Measurements from ENCODE around the gene PFDN5. TPM values are rescaled to one million over a fixed set of nuclear protein-coding genes. Genes with fewer than 3 reads are reported as not detected.

PFDN5 gene
- total RNA-seq, 1 experiment from 2014 or later, result 340 TPM

- POLR2A ChIA-PET, result no interaction called here
Observed at GRCh38 chr12:53346491-53346890, 51.1 kb downstream of the PFDN5 start.

GRCh38 chr12:53347905-53348304 is 52.6 kb downstream of the PFDN5 start:
- ChIA-PET CTCF (interaction anchor here (0.5 to 0.7 kb wide), 2 partner anchors 71 to 73 kb away, joined by 4 to 5 read pairs; no protein-coding TSS in a partner anchor), POLR2A (no interaction called here)
- BruUV-seq (replicated peaks), result no TSS peak

More at GRCh38 chr12:53346491-53346890, 51.1 kb downstream of the PFDN5 start:
- in situ Hi-C loops (cut with HindIII; ENCODE audit: low pct_unique_long_range_greater_than_20kb, low sequenced_read_pairs), result no loop called here
- Histone ChIP-seq H3K27ac (ENCODE audit: low read length) (no peak overlapping the region), H3K4me3 (ENCODE audit: low read depth in 2 of 2, low read length in 2 of 2) (no peak overlapping the region), H3K27me3 (ENCODE audit: control insufficient read depth, insufficient read depth, low read length) (no peaks in the 10 kb centered on the region), H3K36me3 (ENCODE audit: control insufficient read depth, insufficient read depth, low read length) (no peaks in the 10 kb centered on the region; the same call in 1 of the 2 replicates), H3K4me1 (ENCODE audit: control insufficient read depth, insufficient read depth, low read length) (peaks cover 10% of the 10 kb centered on the region; the same call in 1 of the 2 replicates), H3K9me3 (ENCODE audit: control insufficient read depth, insufficient read depth, low read depth, low read length) (no peaks in the 10 kb centered on the region)
- DNase-seq (ENCODE audit: low read depth, low spot score), result no peak
- intact Hi-C loops (cut with micrococcal nuclease; ENCODE audit: unreplicated experiment), result no loop called here
- ATAC-seq, result no peak
- BruUV-seq (replicated peaks), result no TSS peak
- CTCF ChIA-PET, result interaction anchor here (0.7 to 1.7 kb wide), 2 partner anchors 35 to 91 kb away, joined by 3 to 4 read pairs; no protein-coding TSS in a partner anchor
- TF ChIP-seq TCF7L2 (IDR thresholded peaks at IDR 0.05; ENCODE audit: low read depth, low read length) (no peak), REST (IDR thresholded peaks at IDR 0.05; ENCODE audit: insufficient read depth in 1 of 2, low read depth in 2 of 2, low read length in 1 of 2) (no peak), POLR2AphosphoS5 (IDR thresholded peaks at IDR 0.05; ENCODE audit: low read depth, low read length) (no peak), SIN3A (IDR thresholded peaks at IDR 0.05; ENCODE audit: borderline replicate concordance, insufficient read depth, low read depth, low read length) (no peak), CTCF (IDR thresholded peaks at IDR 0.05) (no peak)

More at GRCh38 chr12:53347905-53348304, 52.6 kb downstream of the PFDN5 start:
- no peak for TF ChIP-seq CTCF (IDR thresholded peaks at IDR 0.05)
- no peak for TF ChIP-seq TCF7L2 (IDR thresholded peaks at IDR 0.05; ENCODE audit: low read depth, low read length)
- no peak for TF ChIP-seq SIN3A (IDR thresholded peaks at IDR 0.05; ENCODE audit: borderline replicate concordance, insufficient read depth, low read depth, low read length)
- no peak for TF ChIP-seq REST (IDR thresholded peaks at IDR 0.05; ENCODE audit: insufficient read depth in 1 of 2, low read depth in 2 of 2, low read length in 1 of 2)
- no peak for TF ChIP-seq POLR2AphosphoS5 (IDR thresholded peaks at IDR 0.05; ENCODE audit: low read depth, low read length)
- Histone ChIP-seq H3K27me3 (ENCODE audit: control insufficient read depth, insufficient read depth, low read length) (no peaks in the 10 kb centered on the region), H3K4me1 (ENCODE audit: control insufficient read depth, insufficient read depth, low read length) (peaks cover 13% of the 10 kb centered on the region), H3K4me3 (ENCODE audit: low read depth in 2 of 2, low read length in 2 of 2) (no peak overlapping the region), H3K36me3 (ENCODE audit: control insufficient read depth, insufficient read depth, low read length) (no peaks in the 10 kb centered on the region; the same call in 1 of the 2 replicates), H3K9me3 (ENCODE audit: control insufficient read depth, insufficient read depth, low read depth, low read length) (no peaks in the 10 kb centered on the region), H3K27ac (ENCODE audit: low read length) (no peak overlapping the region)
- DNase-seq (ENCODE audit: low read depth, low spot score) (no peak), ATAC-seq (no peak)
- intact Hi-C loops (cut with micrococcal nuclease; ENCODE audit: unreplicated experiment) (no loop called here), in situ Hi-C loops (cut with HindIII; ENCODE audit: low pct_unique_long_range_greater_than_20kb, low sequenced_read_pairs) (no loop called here)

Measured in Panc1 (cell line).